ENCODE data around the gene NAGK. TPM values are rescaled to one million over a fixed set of nuclear protein-coding genes. Genes with fewer than 3 reads are reported as not detected.

Gene NAGK
- total and polyA plus RNA-seq, 2 experiments from 2014 or later = 47.0 to 55.6 TPM

- Histone ChIP-seq H2AFZ (peak overlapping the region; percentile 93), H3K36me3 (ENCODE audit: insufficient read depth) (no peaks in the 10 kb centered on the region; the same call in 1 of the 2 replicates), H3K4me2 (peak overlapping the region; percentile 100), H3K4me3 (peak overlapping the region; percentile 93), H3F3A (replicated peaks; ENCODE audit: low read depth) (0 out of 2 replicates have a peak, but pooled peaks cover 3% of the 10 kb centered on the region), H3K27me3 (ENCODE audit: insufficient read depth) (no peaks in the 10 kb centered on the region), H3K9me2 (ENCODE audit: insufficient read depth) (no peaks in the 10 kb centered on the region), H3K27ac (ENCODE audit: low read depth) (peak overlapping the region; percentile 85), H4K20me1 (replicated peaks; ENCODE audit: insufficient read depth) (peaks cover 7% of the 10 kb centered on the region; the same call in 1 of the 2 replicates), H3K79me2 (replicated peaks; ENCODE audit: insufficient read depth) (peaks cover 19% of the 10 kb centered on the region), H3K4me1 (ENCODE audit: insufficient read depth) (peaks cover 13% of the 10 kb centered on the region)
- ATAC-seq = peak; percentile 42
- no peak for TF ChIP-seq EZH2 (IDR thresholded peaks at IDR 0.05; ENCODE audit: low read depth, unreplicated experiment)
- TF ChIP-seq CTCF (conservative IDR thresholded peaks at IDR 0.05; ENCODE audit: low read depth in 2 of 2) = 0 out of 4 replicates have a peak, but pooled peaks of 1 of the 2 experiments have one; percentile 18
- Mint-ChIP-seq H3K4me3 (peak overlapping the region; percentile 99), H3K9me3 (no peaks in the 10 kb centered on the region), H3K4me1 (peaks cover 17% of the 10 kb centered on the region), H3K27ac (peak overlapping the region; percentile 97), H3K27me3 (ENCODE audit: insufficient read depth, low read depth, poor library complexity) (peaks cover 10% of the 10 kb centered on the region), H3K36me3 (ENCODE audit: low read depth) (peaks cover 7% of the 10 kb centered on the region; the same call in 2 of the 3 replicates)
- DNase-seq (ENCODE audit: low spot score) = peak; percentile 57
Observed at GRCh38 chr2:71067567-71068217, 756 bp upstream of the NAGK start.

GRCh38 chr2:71069376-71069775 is 928 bp downstream of the NAGK start:
- Mint-ChIP-seq H3K27ac (no peak overlapping the region), H3K4me3 (peak overlapping the region; percentile 99), H3K9me3 (no peaks in the 10 kb centered on the region), H3K27me3 (ENCODE audit: insufficient read depth, low read depth, poor library complexity) (peaks cover 11% of the 10 kb centered on the region), H3K36me3 (ENCODE audit: low read depth) (peaks cover 19% of the 10 kb centered on the region), H3K4me1 (peaks cover 17% of the 10 kb centered on the region)
- Histone ChIP-seq H3K9me2 (ENCODE audit: insufficient read depth) (no peaks in the 10 kb centered on the region), H3K27me3 (ENCODE audit: insufficient read depth) (no peaks in the 10 kb centered on the region), H2AFZ (no peak overlapping the region), H3K36me3 (ENCODE audit: insufficient read depth) (no peaks in the 10 kb centered on the region; the same call in 1 of the 2 replicates), H3K4me2 (peak overlapping the region; percentile 100), H3K4me3 (peak overlapping the region; percentile 93), H3K4me1 (ENCODE audit: insufficient read depth) (peaks cover 13% of the 10 kb centered on the region), H3K79me2 (replicated peaks; ENCODE audit: insufficient read depth) (peaks cover 19% of the 10 kb centered on the region), H4K20me1 (replicated peaks; ENCODE audit: insufficient read depth) (peaks cover 7% of the 10 kb centered on the region; the same call in 1 of the 2 replicates), H3K27ac (ENCODE audit: low read depth) (no peak overlapping the region), H3F3A (replicated peaks; ENCODE audit: low read depth) (0 out of 2 replicates have a peak, but pooled peaks cover 3% of the 10 kb centered on the region)
- TF ChIP-seq POLR2AphosphoS5 (IDR thresholded peaks at IDR 0.05; ENCODE audit: low read depth) (no peak), EZH2phosphoT487 (IDR thresholded peaks at IDR 0.05; ENCODE audit: unreplicated experiment) (no peak)
- DNase-seq (ENCODE audit: low spot score) (no peak), ATAC-seq (no peak)

- peaks cover 11% of the 10 kb centered on the region for H3K27me3 Mint-ChIP-seq (ENCODE audit: insufficient read depth, low read depth, poor library complexity)
- H3K4me3 Mint-ChIP-seq = peak overlapping the region; percentile 99; the same call in 2 of the 3 replicates
- peaks cover 13% of the 10 kb centered on the region for H3K4me1 ChIP-seq (ENCODE audit: insufficient read depth)
- H3K27ac ChIP-seq (ENCODE audit: low read depth) = no peak overlapping the region
- H3K4me2 ChIP-seq = no peak overlapping the region
- H3K36me3 Mint-ChIP-seq (ENCODE audit: low read depth) = peaks cover 20% of the 10 kb centered on the region
- H3K27ac Mint-ChIP-seq = no peak overlapping the region
- H3K36me3 ChIP-seq (ENCODE audit: insufficient read depth) = no peaks in the 10 kb centered on the region; the same call in 1 of the 2 replicates
- peaks cover 19% of the 10 kb centered on the region for H3K79me2 ChIP-seq (replicated peaks; ENCODE audit: insufficient read depth)
- H3K9me3 Mint-ChIP-seq = no peaks in the 10 kb centered on the region
- DNase-seq (ENCODE audit: low spot score) (peak; percentile 73), ATAC-seq (peak; percentile 37)
- peaks cover 17% of the 10 kb centered on the region for H3K4me1 Mint-ChIP-seq
- H3F3A ChIP-seq (replicated peaks; ENCODE audit: low read depth) = 0 out of 2 replicates have a peak, but pooled peaks cover 3% of the 10 kb centered on the region
- no peaks in the 10 kb centered on the region for H3K9me2 ChIP-seq (ENCODE audit: insufficient read depth)
- H2AFZ ChIP-seq = no peak overlapping the region
- H3K27me3 ChIP-seq (ENCODE audit: insufficient read depth) = no peaks in the 10 kb centered on the region
- H4K20me1 ChIP-seq (replicated peaks; ENCODE audit: insufficient read depth) = peaks cover 7% of the 10 kb centered on the region; the same call in 1 of the 2 replicates
- 0 out of 2 replicates have a peak overlapping the region, but pooled peaks have one; percentile 93 for H3K4me3 ChIP-seq
- no peak for TF ChIP-seq CREB1 (CRISPR knock-in tag; IDR thresholded peaks at IDR 0.05; ENCODE audit: low read depth)
- no peak for TF ChIP-seq EZH2phosphoT487 (IDR thresholded peaks at IDR 0.05; ENCODE audit: unreplicated experiment)
- no peak for TF ChIP-seq REST (IDR thresholded peaks at IDR 0.05; ENCODE audit: unreplicated experiment)
- peak; percentile 49 to 65 for TF ChIP-seq CTCF (conservative IDR thresholded peaks at IDR 0.05; ENCODE audit: low read depth in 2 of 2)
- TF ChIP-seq ZNF331 (CRISPR knock-in tag; IDR thresholded peaks at IDR 0.05; ENCODE audit: low read depth) = no peak
Observed at GRCh38 chr2:71070294-71071093, 2.0 kb downstream of the NAGK start.

Measured in GM23338 (cell line).